ENCODE data around the gene PTPN14.

PTPN14 gene

DNA sequence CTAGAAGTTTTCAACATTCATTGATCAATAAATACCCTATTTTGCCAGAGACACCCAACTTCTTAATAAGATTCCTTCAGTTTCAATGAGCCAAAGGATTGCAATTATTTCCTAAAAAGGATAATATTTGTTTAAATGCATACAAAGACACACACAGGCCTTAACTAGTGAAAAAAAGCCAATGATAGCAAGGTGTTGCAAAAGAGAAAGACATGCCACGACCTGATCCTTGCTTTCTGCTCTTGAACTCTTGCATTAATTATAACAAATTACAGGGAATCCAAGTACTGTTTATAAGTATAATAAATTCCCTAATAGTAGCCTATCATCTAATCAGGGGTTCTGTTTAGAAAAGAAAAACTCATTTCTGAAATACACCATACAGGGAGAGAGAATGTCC, 131.1 kb downstream of the PTPN14 start:
- H4K91ac ChIP-seq (ENCODE audit: low read depth, low read length), result no peak overlapping the region
- no peak overlapping the region for H2AK5ac ChIP-seq (ENCODE audit: low read length)
- H3K27me3 ChIP-seq (ENCODE audit: insufficient read depth, low read length), result no peaks in the 10 kb centered on the region
- peaks cover 12 to 23% of the 10 kb centered on the region in 2 experiments for H3K4me1 ChIP-seq (ENCODE audit: control insufficient read depth in 1 of 2, insufficient read depth in 2 of 2, low read length in 2 of 2)
- no peak overlapping the region for H4K8ac ChIP-seq (ENCODE audit: low read depth, low read length)
- no peak overlapping the region for H3K27ac ChIP-seq (ENCODE audit: low read depth, low read length)
- no peak overlapping the region for H3K9ac ChIP-seq (ENCODE audit: low read length)
- peaks cover 7% of the 10 kb centered on the region for H3K79me2 ChIP-seq (ENCODE audit: control insufficient read depth, insufficient read depth, low read length, poor library complexity)
- no peak overlapping the region for H2BK12ac ChIP-seq (ENCODE audit: low read length)
- H3K4ac ChIP-seq (ENCODE audit: low read depth, low read length), result no peak overlapping the region
- DNase-seq, result no peak
- H2BK5ac ChIP-seq (ENCODE audit: low read depth, low read length, poor library complexity), result no peak overlapping the region
- H3K23ac ChIP-seq (ENCODE audit: low read length), result no peak overlapping the region
- H3K36me3 ChIP-seq (ENCODE audit: control insufficient read depth in 1 of 2, insufficient read depth in 2 of 2, low read length in 2 of 2), result peaks cover 2% of the 10 kb centered on the region in 2 experiments
- peaks cover 5% of the 10 kb centered on the region for H3K79me1 ChIP-seq (ENCODE audit: low read length)
- no CpG with 5 or more reads among the region's 1 CpG for WGBS (ENCODE audit: extremely low coverage, insufficient coverage, insufficient read length)
- H2AFZ ChIP-seq (ENCODE audit: insufficient read depth, low read length, poor library complexity), result no peak overlapping the region
- H3K4me3 ChIP-seq (ENCODE audit: low read depth, low read length), result no peak overlapping the region
- H3K4me2 ChIP-seq (ENCODE audit: low read length), result no peak overlapping the region
- no peak overlapping the region for H4K12ac ChIP-seq (ENCODE audit: low read depth, low read length)
- no peak overlapping the region for H2BK120ac ChIP-seq (ENCODE audit: insufficient read depth, low read length, poor library complexity)
- no peaks in the 10 kb centered on the region for H3K9me3 ChIP-seq (ENCODE audit: insufficient read depth, low read depth, low read length)
- no peak overlapping the region for H3K18ac ChIP-seq (ENCODE audit: low read length)
- no peak overlapping the region for H3K14ac ChIP-seq (ENCODE audit: low read length)

DNA sequence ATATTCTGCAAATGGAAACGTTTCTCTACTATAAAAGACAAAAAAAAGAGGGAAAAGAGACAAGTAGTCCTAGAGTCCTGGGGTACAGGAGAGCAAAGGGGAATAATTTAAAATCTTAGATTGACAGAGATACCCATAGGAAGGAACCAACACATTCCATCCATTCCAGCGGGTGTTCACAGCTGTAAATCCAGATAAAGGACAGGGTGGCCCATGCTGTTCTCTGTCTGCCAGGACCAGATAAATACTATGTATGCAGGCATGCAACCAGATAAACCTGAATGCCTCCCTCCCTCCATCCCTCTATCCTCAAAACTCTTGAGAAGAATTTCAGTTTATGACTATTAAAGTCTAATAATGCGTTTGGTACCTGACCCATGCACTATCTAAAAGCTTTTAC, 131.8 kb downstream of the PTPN14 start:
- no peak overlapping the region for H4K12ac ChIP-seq (ENCODE audit: low read depth, low read length)
- H3K4me1 ChIP-seq (ENCODE audit: control insufficient read depth in 1 of 2, insufficient read depth in 2 of 2, low read length in 2 of 2), result peaks cover 12 to 23% of the 10 kb centered on the region in 2 experiments
- H3K9ac ChIP-seq (ENCODE audit: low read length), result no peak overlapping the region
- H3K4me2 ChIP-seq (ENCODE audit: low read length), result no peak overlapping the region
- H2BK5ac ChIP-seq (ENCODE audit: low read depth, low read length, poor library complexity), result no peak overlapping the region
- no peaks in the 10 kb centered on the region for H3K27me3 ChIP-seq (ENCODE audit: insufficient read depth, low read length)
- peaks cover 7% of the 10 kb centered on the region for H3K79me2 ChIP-seq (ENCODE audit: control insufficient read depth, insufficient read depth, low read length, poor library complexity)
- H3K23ac ChIP-seq (ENCODE audit: low read length), result no peak overlapping the region
- peaks cover 2% of the 10 kb centered on the region in 2 experiments for H3K36me3 ChIP-seq (ENCODE audit: control insufficient read depth in 1 of 2, insufficient read depth in 2 of 2, low read length in 2 of 2)
- H3K14ac ChIP-seq (ENCODE audit: low read length), result no peak overlapping the region
- no peak overlapping the region for H2BK120ac ChIP-seq (ENCODE audit: insufficient read depth, low read length, poor library complexity)
- DNase-seq, result peak; percentile 51 to 80
- H2AK5ac ChIP-seq (ENCODE audit: low read length), result no peak overlapping the region
- H3K4me3 ChIP-seq (ENCODE audit: low read depth, low read length), result no peak overlapping the region
- H4K8ac ChIP-seq (ENCODE audit: low read depth, low read length), result no peak overlapping the region
- H4K91ac ChIP-seq (ENCODE audit: low read depth, low read length), result no peak overlapping the region
- no CpG with 5 or more reads among the region's 3 CpGs for WGBS (ENCODE audit: extremely low coverage, insufficient coverage, insufficient read length)
- peaks cover 5% of the 10 kb centered on the region for H3K79me1 ChIP-seq (ENCODE audit: low read length)
- H3K4ac ChIP-seq (ENCODE audit: low read depth, low read length), result no peak overlapping the region
- H3K18ac ChIP-seq (ENCODE audit: low read length), result no peak overlapping the region
- no peak overlapping the region for H2AFZ ChIP-seq (ENCODE audit: insufficient read depth, low read length, poor library complexity)
- H2BK12ac ChIP-seq (ENCODE audit: low read length), result no peak overlapping the region
- H3K9me3 ChIP-seq (ENCODE audit: insufficient read depth, low read depth, low read length), result no peaks in the 10 kb centered on the region
- peak overlapping the region; percentile 44 for H3K27ac ChIP-seq (ENCODE audit: low read depth, low read length)

- no peak overlapping the region for H2AK5ac ChIP-seq (ENCODE audit: low read length)
- H3K23ac ChIP-seq (ENCODE audit: low read length), result no peak overlapping the region
- H3K4me3 ChIP-seq (ENCODE audit: low read depth, low read length), result no peak overlapping the region
- H2BK12ac ChIP-seq (ENCODE audit: low read length), result no peak overlapping the region
- H2BK120ac ChIP-seq (ENCODE audit: insufficient read depth, low read length, poor library complexity), result no peak overlapping the region
- H3K36me3 ChIP-seq (ENCODE audit: control insufficient read depth in 1 of 2, insufficient read depth in 2 of 2, low read length in 2 of 2), result peaks cover 2 to 3% of the 10 kb centered on the region in 2 experiments
- H4K91ac ChIP-seq (ENCODE audit: low read depth, low read length), result no peak overlapping the region
- no peak overlapping the region for H3K4me2 ChIP-seq (ENCODE audit: low read length)
- no CpG with 5 or more reads among the region's 1 CpG for WGBS (ENCODE audit: extremely low coverage, insufficient coverage, insufficient read length)
- H3K9ac ChIP-seq (ENCODE audit: low read length), result no peak overlapping the region
- no peak overlapping the region for H4K12ac ChIP-seq (ENCODE audit: low read depth, low read length)
- no peak overlapping the region for H3K27ac ChIP-seq (ENCODE audit: low read depth, low read length)
- no peaks in the 10 kb centered on the region for H3K9me3 ChIP-seq (ENCODE audit: insufficient read depth, low read depth, low read length)
- H4K8ac ChIP-seq (ENCODE audit: low read depth, low read length), result no peak overlapping the region
- no peaks in the 10 kb centered on the region for H3K27me3 ChIP-seq (ENCODE audit: insufficient read depth, low read length)
- H3K4me1 ChIP-seq (ENCODE audit: control insufficient read depth in 1 of 2, insufficient read depth in 2 of 2, low read length in 2 of 2), result peaks cover 12 to 22% of the 10 kb centered on the region in 2 experiments
- no peak overlapping the region for H3K14ac ChIP-seq (ENCODE audit: low read length)
- H3K4ac ChIP-seq (ENCODE audit: low read depth, low read length), result peak overlapping the region; percentile 77
- no peak overlapping the region for H3K18ac ChIP-seq (ENCODE audit: low read length)
- no peak for DNase-seq
- no peak overlapping the region for H2AFZ ChIP-seq (ENCODE audit: insufficient read depth, low read length, poor library complexity)
- peaks cover 7% of the 10 kb centered on the region for H3K79me2 ChIP-seq (ENCODE audit: control insufficient read depth, insufficient read depth, low read length, poor library complexity)
- peaks cover 5% of the 10 kb centered on the region for H3K79me1 ChIP-seq (ENCODE audit: low read length)
- H2BK5ac ChIP-seq (ENCODE audit: low read depth, low read length, poor library complexity), result no peak overlapping the region
These were observed 133.0 kb downstream of the PTPN14 start for GRCh38 chr1:214418391-214418790.

DNA sequence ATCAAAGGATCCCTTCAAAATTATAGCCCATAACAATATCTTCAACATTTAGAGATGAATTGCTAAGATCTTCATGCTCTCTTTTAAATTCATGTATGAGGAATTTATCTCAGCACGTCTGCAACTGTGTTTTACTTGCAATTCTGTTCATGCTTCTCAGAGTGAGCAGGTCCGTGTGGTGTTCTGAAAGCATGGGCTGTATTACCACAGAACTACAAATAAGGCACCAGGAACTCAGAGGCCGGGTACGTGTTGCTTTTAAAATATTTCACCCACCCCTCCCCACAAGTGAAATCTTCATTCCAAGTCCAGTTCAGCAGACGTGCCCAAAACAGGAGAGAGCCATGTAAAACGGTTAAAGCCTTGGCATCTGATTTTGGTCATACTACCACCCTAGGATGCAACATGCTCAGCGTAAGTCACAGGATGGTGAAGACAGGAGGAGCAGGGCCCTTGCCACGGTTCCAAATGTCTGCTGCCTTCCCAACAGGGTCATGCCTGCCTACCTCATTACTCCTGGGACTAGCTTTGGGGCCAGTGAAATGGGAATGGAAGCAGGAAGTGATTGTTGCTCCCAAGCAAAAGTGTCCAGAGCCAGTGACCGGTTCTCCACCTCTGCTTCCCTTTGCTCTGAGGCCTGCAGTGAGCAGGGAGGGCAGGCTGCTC, 133.7 kb downstream of the PTPN14 start:
- peak overlapping the region; percentile 1 for H3K18ac ChIP-seq (ENCODE audit: low read length)
- H3K79me1 ChIP-seq (ENCODE audit: low read length), result peaks cover 3% of the 10 kb centered on the region
- H2AFZ ChIP-seq (ENCODE audit: insufficient read depth, low read length, poor library complexity), result no peak overlapping the region
- no peak overlapping the region for H2BK120ac ChIP-seq (ENCODE audit: insufficient read depth, low read length, poor library complexity)
- H2BK12ac ChIP-seq (ENCODE audit: low read length), result peak overlapping the region; percentile 15
- H3K23ac ChIP-seq (ENCODE audit: low read length), result no peak overlapping the region
- no peak overlapping the region for H3K14ac ChIP-seq (ENCODE audit: low read length)
- H4K8ac ChIP-seq (ENCODE audit: low read depth, low read length), result peak overlapping the region; percentile 24
- H3K79me2 ChIP-seq (ENCODE audit: control insufficient read depth, insufficient read depth, low read length, poor library complexity), result peaks cover 7% of the 10 kb centered on the region
- H3K36me3 ChIP-seq (ENCODE audit: control insufficient read depth in 1 of 2, insufficient read depth in 2 of 2, low read length in 2 of 2), result peaks cover 1 to 2% of the 10 kb centered on the region in 2 experiments
- H2AK5ac ChIP-seq (ENCODE audit: low read length), result no peak overlapping the region
- H3K9ac ChIP-seq (ENCODE audit: low read length), result no peak overlapping the region
- H3K27me3 ChIP-seq (ENCODE audit: insufficient read depth, low read length), result no peaks in the 10 kb centered on the region
- H3K9me3 ChIP-seq (ENCODE audit: insufficient read depth, low read depth, low read length), result no peaks in the 10 kb centered on the region
- H3K4ac ChIP-seq (ENCODE audit: low read depth, low read length), result peak overlapping the region; percentile 77
- no peak overlapping the region for H3K4me2 ChIP-seq (ENCODE audit: low read length)
- no peak overlapping the region for H3K27ac ChIP-seq (ENCODE audit: low read depth, low read length)
- no peak overlapping the region for H4K91ac ChIP-seq (ENCODE audit: low read depth, low read length)
- DNase-seq, result no peak
- peaks cover 8 to 16% of the 10 kb centered on the region in 2 experiments for H3K4me1 ChIP-seq (ENCODE audit: control insufficient read depth in 1 of 2, insufficient read depth in 2 of 2, low read length in 2 of 2)
- no CpG with 5 or more reads among the region's 9 CpGs for WGBS (ENCODE audit: extremely low coverage, insufficient coverage, insufficient read length)
- no peak overlapping the region for H4K12ac ChIP-seq (ENCODE audit: low read depth, low read length)
- H3K4me3 ChIP-seq (ENCODE audit: low read depth, low read length), result no peak overlapping the region
- no peak overlapping the region for H2BK5ac ChIP-seq (ENCODE audit: low read depth, low read length, poor library complexity)
